ENCODE measurements around the gene EYS.

DNA sequence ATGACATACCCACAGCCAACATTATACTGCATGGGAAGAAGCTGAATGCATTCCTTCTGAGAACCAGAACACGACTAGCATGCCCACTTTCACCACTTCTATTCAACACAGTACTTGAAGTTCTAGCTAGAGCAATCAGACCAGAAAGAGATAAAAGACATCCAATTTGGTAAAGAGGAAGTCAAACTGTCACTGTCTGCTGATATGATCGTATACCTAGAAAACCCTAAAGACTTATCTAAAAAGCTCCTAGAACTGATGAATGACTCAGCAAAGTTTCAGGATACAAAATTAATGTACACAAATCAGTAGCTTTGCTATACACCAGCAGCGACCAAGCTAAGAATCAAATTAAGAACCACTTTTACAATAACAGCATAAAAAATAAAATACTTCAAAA lies 60.5 kb downstream of the EYS start:
- TF ChIP-seq ZNF274 (IDR thresholded peaks at IDR 0.05; ENCODE audit: low read depth, low read length) (no peak), YY1 (IDR thresholded peaks at IDR 0.05; ENCODE audit: insufficient read depth, insufficient read length) (no peak), SUZ12 (IDR thresholded peaks at IDR 0.05; ENCODE audit: extremely low read depth, insufficient read depth, insufficient read length) (no peak)
